Measurements from ENCODE around the gene GFRA1. TPM values are rescaled to one million over a fixed set of nuclear protein-coding genes. Genes with fewer than 3 reads are reported as not detected.

GFRA1 gene
- polyA plus RNA-seq, 1 donor (not counting 4 experiments of a cell fraction or from before 2014, with no cell fraction given): not detected

GRCh38 chr10:116059320-116059719 lies 213.7 kb downstream of the GFRA1 start:
- no peaks in the 10 kb centered on the region for H3K79me2 ChIP-seq (ENCODE audit: control insufficient read depth, insufficient read depth, low read length)
- DNase-seq (ENCODE audit: low read depth, low spot score) (no peak), FAIRE-seq (no peak)
- no peak overlapping the region for H3K4me3 ChIP-seq (ENCODE audit: control insufficient read depth in 2 of 3, extremely low read depth in 1 of 3, insufficient read depth in 2 of 3, low read depth in 1 of 3, low read length in 3 of 3)
- TF ChIP-seq CTCF (optimal IDR thresholded peaks at IDR 0.05 in 1 of 3, IDR thresholded peaks at IDR 0.05 in 1 of 3, conservative IDR thresholded peaks at IDR 0.05 in 1 of 3; ENCODE audit: extremely low read depth in 1 of 3, insufficient read depth in 2 of 3, low read length in 3 of 3): no peak
- TF ChIP-seq EZH2 (IDR thresholded peaks at IDR 0.05; ENCODE audit: low read length): no peak
- no peaks in the 10 kb centered on the region for H3K4me1 ChIP-seq (ENCODE audit: control insufficient read depth, extremely low read depth, insufficient read depth, low read length)
- H3K4me2 ChIP-seq (ENCODE audit: control insufficient read depth, extremely low read depth, insufficient read depth, low read depth, low read length): no peak overlapping the region
- H2AFZ ChIP-seq (ENCODE audit: control insufficient read depth, low read length): no peak overlapping the region
- dilution Hi-C loops (cut with MboI; ENCODE audit: extremely low pct_ligation_motif_present, low sequenced_read_pairs): no loop called here
- no peaks in the 10 kb centered on the region for H3K36me3 ChIP-seq (ENCODE audit: control insufficient read depth in 2 of 2, extremely low read depth in 1 of 2, insufficient read depth in 2 of 2, low read length in 2 of 2)
- H3K27me3 ChIP-seq (ENCODE audit: control insufficient read depth, extremely low read depth, insufficient read depth, low read length): no peaks in the 10 kb centered on the region
- no peaks in the 10 kb centered on the region for H3K9me1 ChIP-seq (ENCODE audit: control insufficient read depth, extremely low read depth, insufficient read depth, low read length)
- H3K27ac ChIP-seq (ENCODE audit: control insufficient read depth, insufficient read depth, low read length): no peak overlapping the region
- no peaks in the 10 kb centered on the region for H3K9me3 ChIP-seq (ENCODE audit: control insufficient read depth, low read depth, low read length)
- H3K9ac ChIP-seq (ENCODE audit: control insufficient read depth, extremely low read depth, insufficient read depth, low read length): no peak overlapping the region
- no peaks in the 10 kb centered on the region for H4K20me1 ChIP-seq (ENCODE audit: control insufficient read depth, extremely low read depth, insufficient read depth, low read length)

- H3K9me1 ChIP-seq (ENCODE audit: control insufficient read depth, extremely low read depth, insufficient read depth, low read length): no peaks in the 10 kb centered on the region
- H3K36me3 ChIP-seq (ENCODE audit: control insufficient read depth in 2 of 2, extremely low read depth in 1 of 2, insufficient read depth in 2 of 2, low read length in 2 of 2): no peaks in the 10 kb centered on the region
- TF ChIP-seq CTCF (optimal IDR thresholded peaks at IDR 0.05 in 1 of 3, IDR thresholded peaks at IDR 0.05 in 1 of 3, conservative IDR thresholded peaks at IDR 0.05 in 1 of 3; ENCODE audit: extremely low read depth in 1 of 3, insufficient read depth in 2 of 3, low read length in 3 of 3) (no peak), EZH2 (IDR thresholded peaks at IDR 0.05; ENCODE audit: low read length) (no peak)
- no peak overlapping the region for H3K4me2 ChIP-seq (ENCODE audit: control insufficient read depth, extremely low read depth, insufficient read depth, low read depth, low read length)
- FAIRE-seq: no peak
- no peak overlapping the region for H3K4me3 ChIP-seq (ENCODE audit: control insufficient read depth in 2 of 3, extremely low read depth in 1 of 3, insufficient read depth in 2 of 3, low read depth in 1 of 3, low read length in 3 of 3)
- dilution Hi-C loops (cut with MboI; ENCODE audit: extremely low pct_ligation_motif_present, low sequenced_read_pairs): no loop called here
- H3K9me3 ChIP-seq (ENCODE audit: control insufficient read depth, low read depth, low read length): no peaks in the 10 kb centered on the region
- H3K4me1 ChIP-seq (ENCODE audit: control insufficient read depth, extremely low read depth, insufficient read depth, low read length): no peaks in the 10 kb centered on the region
- no peaks in the 10 kb centered on the region for H3K27me3 ChIP-seq (ENCODE audit: control insufficient read depth, extremely low read depth, insufficient read depth, low read length)
- no peaks in the 10 kb centered on the region for H3K79me2 ChIP-seq (ENCODE audit: control insufficient read depth, insufficient read depth, low read length)
- no peak overlapping the region for H3K9ac ChIP-seq (ENCODE audit: control insufficient read depth, extremely low read depth, insufficient read depth, low read length)
- no peak for DNase-seq (ENCODE audit: low read depth, low spot score)
- H2AFZ ChIP-seq (ENCODE audit: control insufficient read depth, low read length): no peak overlapping the region
- no peaks in the 10 kb centered on the region for H4K20me1 ChIP-seq (ENCODE audit: control insufficient read depth, extremely low read depth, insufficient read depth, low read length)
- no peak overlapping the region for H3K27ac ChIP-seq (ENCODE audit: control insufficient read depth, insufficient read depth, low read length)
These were observed 216.3 kb downstream of the GFRA1 start for GRCh38 chr10:116056445-116057293.
